ENCODE data around the gene FGD2.
"Not testable (repeated sequence)": the region's sequence is repeated elsewhere in the genome, so short reads cannot be mapped to it uniquely, and the experiment has no call there.

FGD2 gene

GRCh38 chr6:37042150-37042549 is 36.7 kb downstream of the FGD2 start:
- no peak overlapping the region for H3K4me3 ChIP-seq (ENCODE audit: low read depth, low read length)
- H3K27ac ChIP-seq (ENCODE audit: extremely low read depth, low read depth, low read length): no peak overlapping the region
- H3K4me1 ChIP-seq (ENCODE audit: control insufficient read depth, insufficient read depth, low read length): no peaks in the 10 kb centered on the region
- no peak for TF ChIP-seq SCRT2 (tag by site-specific recombination; IDR thresholded peaks at IDR 0.05)
- TF ChIP-seq ZNF350 (tag by site-specific recombination; IDR thresholded peaks at IDR 0.05): peak; percentile 84
- TF ChIP-seq ZNF391 (tag by site-specific recombination; IDR thresholded peaks at IDR 0.05; ENCODE audit: borderline replicate concordance, low read depth): no peak
- TF ChIP-seq KLF8 (tag by site-specific recombination; IDR thresholded peaks at IDR 0.05): no peak
- TF ChIP-seq ZSCAN4 (tag by site-specific recombination; IDR thresholded peaks at IDR 0.05): no peak
- TF ChIP-seq ZNF692 (tag by site-specific recombination; IDR thresholded peaks at IDR 0.05): no peak
- H3K9me3 ChIP-seq (ENCODE audit: control insufficient read depth, insufficient read depth, low read depth, low read length): no peaks in the 10 kb centered on the region
- ChIA-PET CTCF (interaction anchor here (0.6 to 20.6 kb wide), 5 partner anchors 9 to 257 kb away, joined by 3 to 380 read pairs (median 3); no protein-coding TSS in a partner anchor), POLR2A (no interaction called here)
- H3K36me3 ChIP-seq (ENCODE audit: control insufficient read depth in 2 of 2, insufficient read depth in 1 of 2, low read length in 2 of 2): no peaks in the 10 kb centered on the region

GRCh38 chr6:37043091-37043490 is 37.6 kb downstream of the FGD2 start:
- H3K27ac ChIP-seq (ENCODE audit: extremely low read depth, low read depth, low read length); POLR2A ChIA-PET; H3K36me3 ChIP-seq (ENCODE audit: control insufficient read depth in 2 of 2, insufficient read depth in 1 of 2, low read length in 2 of 2); H3K4me1 ChIP-seq (ENCODE audit: control insufficient read depth, insufficient read depth, low read length); H3K4me3 ChIP-seq (ENCODE audit: low read depth, low read length); H3K9me3 ChIP-seq (ENCODE audit: control insufficient read depth, insufficient read depth, low read depth, low read length): not testable (repeated sequence)
- CTCF ChIA-PET: interaction anchor here (1.8 to 20.6 kb wide), 2 partner anchors 8 to 16 kb away, joined by 9 to 380 read pairs; no protein-coding TSS in a partner anchor

- no peaks in the 10 kb centered on the region for H3K9me3 ChIP-seq (ENCODE audit: control insufficient read depth, insufficient read depth, low read depth, low read length)
- CTCF ChIA-PET: interaction anchor here (1.2 to 20.6 kb wide), 7 partner anchors 9 to 281 kb away, joined by 3 to 380 read pairs (median 12); partner anchors contain the start of gene PIM1
- H3K27ac ChIP-seq (ENCODE audit: extremely low read depth, low read depth, low read length): no peak overlapping the region
- no peaks in the 10 kb centered on the region for H3K4me1 ChIP-seq (ENCODE audit: control insufficient read depth, insufficient read depth, low read length)
- H3K36me3 ChIP-seq (ENCODE audit: control insufficient read depth in 2 of 2, insufficient read depth in 1 of 2, low read length in 2 of 2): no peaks in the 10 kb centered on the region
- POLR2A ChIA-PET: interaction anchor here (0.8 kb wide), 1 partner anchor 125 kb away, joined by 3 read pairs; no protein-coding TSS in a partner anchor
- no peak overlapping the region for H3K4me3 ChIP-seq (ENCODE audit: low read depth, low read length)
- TF ChIP-seq ZNF473 (tag by site-specific recombination; IDR thresholded peaks at IDR 0.05): no peak
- TF ChIP-seq ZNF324 (tag by site-specific recombination; IDR thresholded peaks at IDR 0.05): no peak
- TF ChIP-seq ZNF529 (tag by site-specific recombination; IDR thresholded peaks at IDR 0.05; ENCODE audit: insufficient replicate concordance): no peak
- no peak for TF ChIP-seq ZBTB26 (tag by site-specific recombination; optimal IDR thresholded peaks at IDR 0.05)
- TF ChIP-seq ZNF19 (tag by site-specific recombination; IDR thresholded peaks at IDR 0.05; ENCODE audit: low read depth): no peak
- no peak for TF ChIP-seq PBX3 (CRISPR knock-in tag; IDR thresholded peaks at IDR 0.05)
- no peak for TF ChIP-seq GFI1B (tag by site-specific recombination; IDR thresholded peaks at IDR 0.05)
- TF ChIP-seq ZNF221 (tag by site-specific recombination; IDR thresholded peaks at IDR 0.05; ENCODE audit: borderline replicate concordance): no peak
Observed at GRCh38 chr6:37047346-37047688, 41.9 kb downstream of the FGD2 start.

Measured in HEK293 (cell line).